ENCODE results near the gene ST3GAL2. TPM values are rescaled to one million over a fixed set of nuclear protein-coding genes. Genes with fewer than 3 reads are reported as not detected.

ST3GAL2 gene
- total and polyA plus RNA-seq, 2 donors (not counting 1 experiment from before 2014, with no cell fraction given): 13.5 to 17.8 TPM

GRCh38 chr16:70475054-70475871 lies 36.4 kb upstream of the ST3GAL2 start:
- Histone ChIP-seq H4K20me1 (ENCODE audit: control insufficient read depth, extremely low read depth, insufficient read depth, low read length) (no peaks in the 10 kb centered on the region), H2AFZ (ENCODE audit: low read length) (no peak overlapping the region), H3K27me3 (ENCODE audit: control insufficient read depth, insufficient read depth, low read length) (no peaks in the 10 kb centered on the region), H3K9ac (ENCODE audit: insufficient read depth, low read length) (no peak overlapping the region), H3K4me2 (ENCODE audit: extremely low read depth, insufficient read depth, low read length) (no peak overlapping the region), H3K4me3 (replicated peaks in 1 of 4; ENCODE audit: control extremely low read depth in 1 of 4, insufficient read depth in 1 of 4, low read depth in 3 of 4, low read length in 4 of 4) (no peak overlapping the region), H3K27ac (ENCODE audit: insufficient read depth, low read length) (no peak overlapping the region), H3K4me1 (ENCODE audit: control insufficient read depth, extremely low read depth, insufficient read depth, low read length) (peaks cover 18% of the 10 kb centered on the region), H3K79me2 (ENCODE audit: control insufficient read depth, insufficient read depth, low read length) (no peaks in the 10 kb centered on the region), H3K36me3 (ENCODE audit: control insufficient read depth, insufficient read depth, low read length) (peaks cover 12% of the 10 kb centered on the region), H3K9me3 (ENCODE audit: control insufficient read depth, insufficient read depth, low read depth, low read length) (no peaks in the 10 kb centered on the region)
- TF ChIP-seq CTCF (conservative IDR thresholded peaks at IDR 0.05 in 1 of 2, IDR thresholded peaks at IDR 0.05 in 1 of 2; ENCODE audit: low read depth in 1 of 2, low read length in 2 of 2): no peak
- no peak for TF ChIP-seq EZH2 (IDR thresholded peaks at IDR 0.05; ENCODE audit: low read length, missing control alignments)
- no peak for DNase-seq (ENCODE audit: low read depth in 2 of 2)

GRCh38 chr16:70474320-70475053 lies 35.6 kb upstream of the ST3GAL2 start:
- Histone ChIP-seq H3K27me3 (ENCODE audit: control insufficient read depth, insufficient read depth, low read length) (no peaks in the 10 kb centered on the region), H3K4me2 (ENCODE audit: extremely low read depth, insufficient read depth, low read length) (no peak overlapping the region), H3K9me3 (ENCODE audit: control insufficient read depth, insufficient read depth, low read depth, low read length) (no peaks in the 10 kb centered on the region), H4K20me1 (ENCODE audit: control insufficient read depth, extremely low read depth, insufficient read depth, low read length) (no peaks in the 10 kb centered on the region), H3K4me1 (ENCODE audit: control insufficient read depth, extremely low read depth, insufficient read depth, low read length) (peaks cover 18% of the 10 kb centered on the region), H2AFZ (ENCODE audit: low read length) (no peak overlapping the region), H3K79me2 (ENCODE audit: control insufficient read depth, insufficient read depth, low read length) (no peaks in the 10 kb centered on the region), H3K36me3 (ENCODE audit: control insufficient read depth, insufficient read depth, low read length) (peaks cover 9% of the 10 kb centered on the region), H3K27ac (ENCODE audit: insufficient read depth, low read length) (no peak overlapping the region), H3K9ac (ENCODE audit: insufficient read depth, low read length) (no peak overlapping the region), H3K4me3 (replicated peaks in 1 of 4; ENCODE audit: control extremely low read depth in 1 of 4, insufficient read depth in 1 of 4, low read depth in 3 of 4, low read length in 4 of 4) (no peak overlapping the region)
- no peak for DNase-seq (ENCODE audit: low read depth in 2 of 2)
- TF ChIP-seq CTCF (conservative IDR thresholded peaks at IDR 0.05 in 1 of 2, IDR thresholded peaks at IDR 0.05 in 1 of 2; ENCODE audit: low read depth in 1 of 2, low read length in 2 of 2): no peak
- TF ChIP-seq EZH2 (IDR thresholded peaks at IDR 0.05; ENCODE audit: low read length, missing control alignments): no peak

Measured in fibroblast of lung (primary cell).